ENCODE measurements around the gene CIRBP. TPM values are rescaled to one million over a fixed set of nuclear protein-coding genes. Genes with fewer than 3 reads are reported as not detected.

CIRBP gene
- total and polyA plus RNA-seq, 7 donors: 137 to 591 (median 296) TPM

- intact Hi-C loops (cut with DNase I): loop anchor here (5.0 to 10.0 kb wide), 4 partner anchors 78 to 136 kb away; partner anchors contain the start of gene NDUFS7 (in 1 of the 2)
- Histone ChIP-seq H3K27me3 (ENCODE audit: insufficient read depth in 3 of 3, low read length in 2 of 3) (peaks cover 0 to 4% (median 0%) of the 10 kb centered on the region in 3 donors), H3K36me3 (ENCODE audit: insufficient read depth in 1 of 2, low read depth in 1 of 2) (peaks cover 4 to 50% of the 10 kb centered on the region in 2 donors), H3K9me3 (no peaks in the 10 kb centered on the region), H3K4me3 (no peak overlapping the region), H3K4me1 (peaks cover 21% of the 10 kb centered on the region), H3K27ac (no peak overlapping the region)
- no peak for TF ChIP-seq CTCF (IDR thresholded peaks at IDR 0.05)
- 83 to 90% (median 88%) methylated on average over 22 to 25 of the region's 25 CpGs for WGBS, 3 donors
- peak in 1 of 2 donors; percentile 63 for DNase-seq
- ATAC-seq: no peak
These were observed 9.9 kb downstream of the CIRBP start for GRCh38 chr19:1278713-1279660.

DNA sequence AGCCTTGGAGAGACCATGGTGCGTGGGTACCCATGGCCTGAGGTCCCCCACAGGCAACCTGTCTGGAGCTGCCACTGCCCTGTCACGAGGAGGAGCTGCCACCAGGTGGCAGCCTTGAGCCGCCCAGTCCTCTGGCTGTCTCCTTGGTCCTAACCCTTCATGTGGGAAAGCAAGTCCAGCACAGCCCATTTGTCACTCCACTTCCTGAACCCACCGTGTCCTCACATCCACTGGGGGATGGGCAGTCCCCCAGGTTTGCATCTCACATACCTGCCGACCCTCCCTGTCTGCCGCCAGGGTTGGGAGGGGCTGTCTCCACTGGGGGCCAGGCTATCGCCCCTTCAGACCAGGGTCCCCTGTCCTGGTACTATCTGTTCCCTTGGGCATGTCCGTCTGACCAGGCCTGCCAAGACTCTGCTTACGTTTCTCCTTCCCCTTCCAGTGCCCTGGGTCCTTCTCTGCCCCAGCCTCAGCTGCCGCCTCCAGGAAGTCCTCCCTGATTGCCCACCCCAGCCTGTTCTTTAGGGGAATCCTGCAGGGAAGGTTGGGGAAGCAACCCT is 10.7 kb downstream of the CIRBP start:
- Histone ChIP-seq H3K27me3 (ENCODE audit: insufficient read depth in 3 of 3, low read length in 2 of 3) (peaks cover 0 to 12% (median 3%) of the 10 kb centered on the region in 3 donors), H3K4me1 (peaks cover 12% of the 10 kb centered on the region), H3K9me3 (no peaks in the 10 kb centered on the region), H3K36me3 (ENCODE audit: insufficient read depth in 1 of 2, low read depth in 1 of 2) (peaks cover 0 to 41% of the 10 kb centered on the region in 2 donors), H3K4me3 (no peak overlapping the region), H3K27ac (no peak overlapping the region)
- peak; percentile 82 to 91 for DNase-seq
- 27 to 31% (median 28%) methylated on average over 10 of the region's 10 CpGs for WGBS, 3 donors
- TF ChIP-seq CTCF (IDR thresholded peaks at IDR 0.05): peak; percentile 91
- peak; percentile 23 to 55 (median 44) for ATAC-seq
- intact Hi-C loops (cut with DNase I): loop anchor here (5.0 to 10.0 kb wide), 7 partner anchors 77 to 245 kb away; partner anchors contain the start of genes ADAMTSL5 (in 1 of the 2), NDUFS7 (in 1 of the 2) and PLK5 (in 1 of the 2)

DNA sequence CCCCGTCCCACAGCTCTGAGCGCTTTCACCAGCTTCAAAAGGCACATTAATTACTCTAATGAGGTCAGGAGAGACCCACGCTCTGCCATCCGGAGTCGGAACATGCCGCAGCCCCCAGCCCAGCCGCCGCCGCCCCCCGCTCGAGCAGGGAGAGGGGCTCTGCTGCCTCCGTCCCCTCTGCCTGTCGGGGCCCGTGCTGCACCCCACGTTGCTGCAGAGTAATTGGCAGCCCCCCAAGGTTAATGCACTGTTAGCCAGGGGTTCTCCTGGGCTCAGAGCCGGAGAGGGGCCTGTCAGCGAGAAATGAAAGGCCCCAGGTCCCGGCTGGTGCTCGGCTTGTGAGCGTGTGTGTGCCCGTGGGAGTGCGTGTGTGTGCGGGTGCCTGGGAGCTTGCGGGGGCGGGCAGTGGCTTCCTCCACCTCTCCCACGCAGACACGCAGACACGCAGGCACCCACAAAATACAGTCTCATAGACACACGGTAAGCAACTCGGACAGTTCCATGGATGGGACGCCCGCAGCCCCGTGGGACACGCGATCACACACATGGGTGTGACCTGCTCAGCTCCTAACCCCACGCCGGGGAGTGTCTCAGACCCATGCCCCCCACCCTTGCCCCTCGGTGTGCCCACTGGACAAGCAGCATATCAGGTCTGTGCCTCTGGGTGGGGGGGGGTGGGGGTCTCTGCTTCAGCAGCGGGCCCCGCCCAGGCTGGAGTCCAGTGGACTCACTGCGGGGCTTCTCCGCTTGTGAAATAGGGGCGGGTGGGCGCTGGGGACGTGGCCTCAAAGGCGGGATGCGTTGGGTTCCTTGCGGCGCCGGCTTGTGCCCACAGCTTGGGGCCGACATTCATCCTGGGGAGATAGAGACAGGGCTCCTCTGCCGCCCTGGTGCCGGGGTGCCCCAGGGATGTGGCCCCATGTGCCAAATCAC is 11.8 kb downstream of the CIRBP start:
- Histone ChIP-seq H3K4me1 (peaks cover 8% of the 10 kb centered on the region), H3K27me3 (ENCODE audit: insufficient read depth in 3 of 3, low read length in 2 of 3) (peaks cover 0 to 19% (median 8%) of the 10 kb centered on the region in 3 donors), H3K27ac (no peak overlapping the region), H3K4me3 (no peak overlapping the region), H3K9me3 (no peaks in the 10 kb centered on the region), H3K36me3 (ENCODE audit: insufficient read depth in 1 of 2, low read depth in 1 of 2) (peaks cover 0 to 38% of the 10 kb centered on the region in 2 donors)
- ATAC-seq (no peak), DNase-seq (no peak)
- WGBS, 3 donors: 84 to 86% (median 86%) methylated on average over 51 to 53 of the region's 53 CpGs
- intact Hi-C loops (cut with DNase I): loop anchor here (5.0 to 10.0 kb wide), 3 partner anchors 164 to 244 kb away; partner anchors contain the start of genes ADAMTSL5 (in 1 of the 2) and PLK5 (in 1 of the 2)
- no peak for TF ChIP-seq CTCF (IDR thresholded peaks at IDR 0.05)

All from psoas muscle (tissue), 8 donors.